HG02973 (cell line): ENCODE results near the gene GPSM1.
"Not testable (repeated sequence)": the region's sequence is repeated elsewhere in the genome, so short reads cannot be mapped to it uniquely, and the experiment has no call there.

Experiments
- ATAC-seq: cut with Tn5 transposase; IDR thresholded peaks from one replicate; pipeline ENCODE4 v1.9.1; 2021; ENCODE audit warnings: moderate library complexity; ENCODE audit not compliant: unreplicated experiment

The GPSM1 gene

DNA sequence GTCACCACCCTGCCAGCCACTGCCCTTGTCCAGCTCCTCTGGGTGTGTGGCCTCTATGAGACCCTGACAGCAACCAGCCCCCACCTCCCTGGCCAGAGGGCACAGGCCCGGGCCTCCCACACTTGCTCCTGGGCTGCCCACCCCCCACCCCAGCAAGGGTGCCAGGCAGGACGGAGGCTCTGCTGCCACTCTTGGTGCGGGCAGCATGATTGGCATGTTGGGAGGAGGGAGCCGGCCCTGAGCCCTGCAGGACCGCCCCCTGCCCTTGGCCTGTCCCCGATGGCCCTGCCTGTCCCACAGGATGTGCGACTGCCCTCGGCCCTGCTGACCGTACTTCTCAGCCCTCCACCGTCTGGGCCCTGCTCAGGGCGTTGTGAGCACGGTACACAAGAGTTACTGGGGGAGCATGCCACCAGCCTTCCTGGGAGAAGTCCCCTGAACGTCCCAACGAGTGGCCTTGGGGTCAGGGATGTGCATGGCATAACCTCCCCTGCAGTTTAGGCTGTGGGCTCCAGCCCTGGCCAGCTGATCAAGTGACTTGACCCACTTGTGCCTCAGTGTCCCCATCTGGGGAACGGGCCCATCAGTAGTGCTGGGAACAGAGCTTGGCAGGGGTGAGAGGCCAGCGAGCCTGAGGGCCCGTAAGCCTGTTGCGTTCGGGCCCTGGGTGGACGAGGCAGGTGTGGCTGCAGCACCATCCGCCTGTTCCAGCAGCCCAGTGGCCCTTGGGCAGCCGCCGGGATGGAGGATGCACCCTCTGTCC, 16.0 kb downstream of the GPSM1 start:
- ATAC-seq, result no peak

DNA sequence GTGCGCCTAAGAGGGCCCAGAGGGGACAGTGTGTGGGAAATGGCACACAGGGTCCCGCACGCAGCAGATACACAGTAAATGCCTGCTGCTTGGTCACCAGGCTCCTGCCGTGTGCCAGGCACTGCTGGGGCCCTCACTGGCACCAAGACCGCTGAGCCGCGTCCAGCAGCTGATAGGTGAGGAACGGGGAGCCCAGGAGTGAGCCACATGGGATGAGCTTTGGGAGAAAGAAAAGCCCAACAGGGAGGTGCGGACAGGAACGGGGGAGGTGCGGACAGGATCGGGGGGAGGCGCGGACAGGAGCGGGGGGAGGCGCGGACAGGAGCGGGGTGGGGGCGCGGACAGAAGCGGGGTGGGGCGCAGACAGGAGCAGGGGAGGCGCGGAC, 16.5 kb downstream of the GPSM1 start:
- no peak for ATAC-seq

DNA sequence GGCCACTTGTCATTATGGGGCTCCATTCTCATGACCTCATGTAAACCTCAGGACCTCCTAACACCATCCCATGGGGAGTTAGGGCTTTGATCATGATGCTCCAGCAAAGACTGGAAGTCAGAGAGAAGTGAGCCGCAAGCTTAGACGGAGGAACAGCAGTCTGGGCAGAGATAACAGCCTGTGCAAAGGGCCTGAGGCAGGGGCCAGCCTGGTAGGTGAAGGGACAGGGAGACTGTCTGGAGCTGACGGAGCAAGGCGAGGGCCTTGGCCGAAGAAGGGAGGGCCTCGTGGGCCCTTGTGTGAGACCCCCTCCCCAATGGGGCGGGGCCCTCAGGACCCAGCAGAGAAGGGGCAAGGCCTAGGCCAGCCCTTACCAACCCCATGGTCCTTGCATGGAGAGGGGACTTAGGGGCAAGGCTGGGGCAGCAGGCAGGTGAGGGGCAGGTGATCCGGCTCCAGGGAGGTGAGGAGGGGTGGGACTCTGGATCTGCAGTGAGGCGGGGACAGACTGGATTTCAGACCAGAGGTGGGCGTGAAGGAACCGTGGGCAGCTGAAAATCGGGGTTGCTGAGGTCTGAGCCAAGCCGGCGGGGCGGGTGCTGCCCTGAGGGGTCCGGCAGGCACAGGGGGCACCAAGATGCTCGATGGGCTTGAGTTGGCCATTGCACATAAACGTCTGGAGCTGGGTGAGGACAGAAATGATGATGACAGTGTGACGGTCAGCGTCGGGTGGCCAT, 17.4 kb downstream of the GPSM1 start:
- no peak for ATAC-seq

DNA sequence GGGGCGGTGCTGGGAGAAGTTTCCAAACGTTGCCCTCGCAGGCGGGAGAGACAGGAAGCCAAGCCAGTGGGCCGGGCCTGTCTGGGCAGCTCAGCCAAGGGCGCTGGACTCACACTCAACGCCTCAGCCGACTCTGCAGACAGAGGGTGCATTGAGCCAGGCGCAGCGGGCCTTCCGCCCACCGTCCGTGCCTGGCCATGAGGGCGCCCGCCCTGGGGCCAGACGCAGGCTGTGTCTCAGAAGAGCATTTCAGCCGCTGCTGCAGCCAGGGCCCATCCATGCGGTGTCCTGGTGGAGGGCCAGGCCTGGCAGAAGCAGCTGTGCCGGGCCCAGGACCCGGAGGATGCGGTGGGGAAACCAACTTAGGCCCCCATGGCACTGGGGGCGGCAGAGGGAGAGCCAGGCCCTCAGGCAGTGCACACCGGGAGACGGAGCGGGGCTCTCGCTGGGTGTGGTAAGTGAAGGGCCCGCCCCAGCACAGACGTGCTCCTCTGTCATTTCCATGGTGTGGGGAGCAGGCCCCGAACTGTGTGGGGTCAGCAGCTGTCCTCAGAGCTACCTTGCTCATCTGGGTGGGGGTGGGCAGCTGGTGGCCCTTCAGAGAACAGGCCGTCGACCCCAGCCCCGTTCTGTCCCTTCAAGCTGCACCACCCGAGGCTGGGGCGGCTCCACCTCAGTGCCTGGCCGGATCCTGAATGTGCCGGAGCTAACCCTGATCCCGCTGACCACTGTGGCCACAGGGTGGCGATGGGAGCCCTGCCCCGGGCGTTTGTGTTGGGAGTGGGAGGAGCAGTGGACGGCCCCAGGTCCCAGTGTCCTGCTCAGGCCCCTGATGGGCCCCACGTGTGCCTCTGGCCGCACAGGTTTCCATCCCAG, 18.2 kb downstream of the GPSM1 start:
- no peak for ATAC-seq

DNA sequence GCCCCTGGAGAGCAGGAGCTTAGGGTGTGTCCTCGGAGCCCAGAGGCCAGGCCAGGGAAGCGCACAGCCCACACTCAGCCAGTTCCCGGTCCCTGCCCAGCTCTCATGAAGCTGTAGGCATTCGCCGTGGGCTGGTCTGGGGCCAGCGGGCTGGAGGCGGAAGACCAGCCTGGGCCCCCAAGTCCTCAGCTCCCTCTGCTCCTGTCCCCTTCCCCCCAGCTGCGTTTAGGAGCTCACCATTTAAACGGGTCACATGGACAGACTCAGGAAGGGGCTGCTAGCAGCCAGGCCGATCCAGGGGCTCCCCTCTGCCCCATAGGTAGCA, 18.8 kb downstream of the GPSM1 start:
- ATAC-seq, result no peak

DNA sequence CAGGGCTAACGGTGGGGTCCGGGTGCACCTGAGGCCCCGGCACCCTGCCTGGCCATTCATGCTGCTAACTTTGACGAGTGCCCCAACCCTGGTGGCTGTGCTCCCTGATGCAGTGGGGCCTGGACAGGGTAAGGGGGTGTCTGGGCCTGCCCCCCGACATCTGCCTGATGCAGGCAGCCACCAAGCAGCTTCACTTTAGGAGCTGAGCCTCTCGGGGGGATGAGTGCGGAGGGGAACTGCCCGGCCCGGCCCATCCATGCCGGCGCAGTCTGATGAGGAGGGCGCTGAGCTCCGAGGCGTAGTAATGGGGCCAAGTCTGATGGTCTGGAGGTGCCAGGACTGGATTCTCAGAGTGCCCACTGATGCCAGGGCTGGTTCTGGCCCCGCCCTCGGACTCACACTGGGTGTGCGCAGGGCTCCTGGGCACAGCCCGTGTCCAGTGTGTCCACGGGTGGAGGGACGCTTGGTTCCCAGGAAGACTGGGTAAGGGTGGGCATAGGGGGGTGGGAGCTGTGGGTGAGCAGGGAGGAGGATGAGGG, 19.7 kb downstream of the GPSM1 start:
- ATAC-seq, result no peak

DNA sequence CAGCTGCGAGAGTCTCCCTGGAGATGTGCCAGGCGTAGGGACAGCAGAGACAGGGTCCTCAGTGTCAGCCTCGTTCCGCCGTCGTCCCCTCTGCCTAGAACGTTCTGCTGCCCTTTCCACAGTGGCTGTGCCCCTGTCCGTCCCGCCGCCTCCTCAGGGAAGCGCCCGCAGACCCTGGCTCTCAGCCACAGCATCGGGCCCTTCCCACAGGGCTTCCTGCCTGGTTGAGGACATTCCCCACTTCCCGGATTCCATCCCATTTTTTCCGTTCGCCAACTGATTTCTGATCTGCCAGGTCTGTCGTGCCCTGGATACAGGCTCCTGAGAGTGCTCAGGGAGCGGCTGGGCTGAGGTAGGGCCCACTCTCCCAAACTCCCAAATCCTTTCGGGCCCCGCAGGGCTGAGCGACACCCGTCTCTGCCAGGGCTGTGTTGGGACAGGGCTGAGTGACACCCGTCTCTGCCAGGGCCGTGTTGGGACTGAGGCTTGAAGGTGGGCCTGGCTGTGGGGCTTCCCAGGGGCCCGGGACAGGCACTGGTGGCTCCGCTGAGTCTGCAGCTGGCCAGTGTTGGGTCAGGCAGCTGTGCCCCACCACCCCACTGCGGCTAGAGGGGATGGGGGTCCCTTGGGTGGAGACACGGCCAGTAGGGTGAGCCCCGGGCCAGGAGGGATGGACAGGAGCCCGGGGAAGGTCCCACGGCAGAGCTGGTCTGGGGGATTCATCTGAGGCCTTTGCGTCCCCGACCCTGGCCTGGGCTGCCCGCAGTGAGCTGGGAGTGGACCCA, 20.3 kb downstream of the GPSM1 start:
- no peak for ATAC-seq

DNA sequence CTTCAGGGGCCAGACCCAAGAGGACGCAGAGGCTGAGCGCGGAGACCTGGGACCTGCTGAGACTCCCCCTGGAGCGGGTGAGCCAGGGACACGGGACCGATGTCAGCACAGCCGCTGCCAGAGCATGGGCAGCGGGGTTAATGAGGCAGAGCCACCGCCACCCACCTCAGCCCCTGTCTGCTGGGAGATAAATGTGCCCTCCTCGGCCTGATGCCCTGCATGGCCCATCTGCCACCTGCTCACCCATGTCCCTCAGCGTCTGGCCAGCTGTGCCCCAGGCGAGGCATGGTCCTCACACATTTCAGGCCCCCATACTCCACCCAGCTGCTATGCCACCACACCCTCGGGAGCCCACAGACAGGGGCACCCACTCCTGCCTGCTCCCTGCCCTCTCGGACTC, 21.4 kb downstream of the GPSM1 start:
- no peak for ATAC-seq

DNA sequence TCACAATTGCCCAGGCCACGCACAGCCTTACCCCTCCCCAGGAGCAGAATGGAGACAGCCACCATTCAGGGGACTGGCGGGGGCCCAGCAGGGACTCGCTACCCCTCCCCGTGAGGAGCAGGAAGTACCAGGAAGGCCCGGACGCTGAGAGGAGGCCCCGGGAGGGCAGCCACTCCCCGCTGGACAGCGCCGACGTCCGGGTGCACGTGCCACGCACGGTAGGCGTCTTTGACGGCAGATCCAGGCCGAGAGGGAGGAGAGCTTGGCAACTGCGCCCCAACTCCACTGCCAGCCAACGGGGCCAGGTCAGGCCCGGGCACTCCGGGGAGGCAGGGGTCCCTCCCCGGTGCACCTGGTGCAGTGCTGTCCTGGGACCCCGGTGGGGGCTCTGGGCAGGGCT, 22.2 kb downstream of the GPSM1 start:
- ATAC-seq, result no peak

DNA sequence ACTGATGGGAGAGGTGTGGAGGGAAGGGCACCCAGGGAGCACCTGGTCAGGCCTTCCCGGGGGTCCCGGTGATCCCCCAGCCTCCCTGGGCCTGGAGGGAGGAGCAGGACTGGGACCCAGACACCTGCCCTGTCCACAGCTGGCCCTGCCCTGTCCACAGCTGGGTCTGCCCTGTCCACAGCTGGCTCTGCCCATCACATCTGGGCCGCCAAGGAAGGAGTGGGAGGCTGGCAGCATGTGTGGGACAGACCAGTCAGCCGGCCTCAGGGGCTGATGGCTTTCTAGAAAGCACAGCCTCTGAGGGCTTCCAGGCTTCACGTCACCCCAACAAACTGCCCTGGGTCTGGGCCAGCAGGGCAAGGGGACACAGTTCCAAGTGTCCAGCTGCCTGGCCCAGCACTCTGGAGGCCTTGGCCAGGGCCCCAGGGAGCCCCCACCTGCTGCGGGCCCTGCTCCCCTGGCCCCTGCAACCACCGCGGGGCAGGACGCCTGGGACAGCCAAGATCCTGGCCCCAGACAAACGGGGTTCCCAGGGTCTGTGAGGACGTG, 24.0 kb downstream of the GPSM1 start:
- no peak for ATAC-seq

DNA sequence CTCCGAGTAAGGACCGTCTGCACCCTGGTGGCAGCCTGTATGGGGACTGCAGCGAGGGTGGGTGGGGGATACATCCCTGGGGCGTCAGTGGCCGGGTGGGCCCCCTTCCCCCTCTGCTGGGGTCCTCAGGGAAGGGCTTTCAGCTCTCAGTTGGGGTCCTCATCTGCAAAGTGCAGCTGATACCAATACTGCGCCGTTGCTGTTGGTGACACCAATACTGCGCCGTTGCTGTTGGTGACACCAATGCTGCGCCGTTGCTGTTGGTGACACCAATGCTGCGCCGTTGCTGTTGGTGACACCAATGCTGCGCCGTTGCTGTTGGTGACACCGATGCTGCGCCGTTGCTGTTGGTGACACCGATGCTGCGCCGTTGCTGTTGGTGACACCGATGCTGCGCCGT, 24.5 kb downstream of the GPSM1 start:
- not testable (repeated sequence) for ATAC-seq

DNA sequence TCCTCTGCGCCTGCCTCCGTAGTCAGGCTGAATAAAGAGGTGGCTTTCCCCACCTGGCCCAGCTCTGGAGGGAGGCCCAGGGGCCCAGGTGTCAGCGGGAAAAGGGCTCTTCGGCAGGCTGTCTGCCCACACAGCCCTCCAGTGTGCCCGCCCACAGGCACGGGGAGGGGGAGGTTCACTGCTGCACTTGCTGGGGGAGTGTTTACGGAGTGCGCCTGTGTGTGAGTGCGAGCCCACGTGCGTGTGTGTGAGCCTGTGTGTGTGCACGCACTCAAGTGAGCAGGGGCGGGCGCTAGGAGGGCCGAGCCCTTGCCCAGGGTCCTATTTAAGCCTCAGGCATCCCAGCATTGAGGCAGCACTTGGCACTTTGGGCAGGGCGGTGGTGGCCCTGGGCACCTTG, 25.3 kb downstream of the GPSM1 start:
- ATAC-seq, result no peak

DNA sequence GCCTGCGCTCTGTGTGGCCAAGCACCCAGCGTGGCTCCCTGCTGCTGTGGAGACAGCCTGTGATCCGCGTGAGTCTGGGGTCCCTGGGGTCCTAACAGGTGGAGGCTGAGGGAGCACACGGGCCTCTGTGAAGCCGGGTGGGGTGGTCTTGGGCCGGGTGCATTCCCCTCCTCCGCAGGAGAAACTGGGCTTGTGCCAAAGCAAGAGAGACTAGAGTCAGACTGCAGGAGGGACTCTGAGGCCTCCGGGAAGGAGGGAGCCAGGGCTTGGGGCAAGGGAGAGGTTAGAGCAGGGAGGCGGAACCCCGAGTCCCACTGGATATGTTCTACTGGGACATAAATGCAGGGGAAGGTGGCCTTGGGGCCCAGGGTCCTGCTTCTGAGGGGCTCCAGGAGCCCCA, 25.7 kb downstream of the GPSM1 start:
- ATAC-seq, result no peak

DNA sequence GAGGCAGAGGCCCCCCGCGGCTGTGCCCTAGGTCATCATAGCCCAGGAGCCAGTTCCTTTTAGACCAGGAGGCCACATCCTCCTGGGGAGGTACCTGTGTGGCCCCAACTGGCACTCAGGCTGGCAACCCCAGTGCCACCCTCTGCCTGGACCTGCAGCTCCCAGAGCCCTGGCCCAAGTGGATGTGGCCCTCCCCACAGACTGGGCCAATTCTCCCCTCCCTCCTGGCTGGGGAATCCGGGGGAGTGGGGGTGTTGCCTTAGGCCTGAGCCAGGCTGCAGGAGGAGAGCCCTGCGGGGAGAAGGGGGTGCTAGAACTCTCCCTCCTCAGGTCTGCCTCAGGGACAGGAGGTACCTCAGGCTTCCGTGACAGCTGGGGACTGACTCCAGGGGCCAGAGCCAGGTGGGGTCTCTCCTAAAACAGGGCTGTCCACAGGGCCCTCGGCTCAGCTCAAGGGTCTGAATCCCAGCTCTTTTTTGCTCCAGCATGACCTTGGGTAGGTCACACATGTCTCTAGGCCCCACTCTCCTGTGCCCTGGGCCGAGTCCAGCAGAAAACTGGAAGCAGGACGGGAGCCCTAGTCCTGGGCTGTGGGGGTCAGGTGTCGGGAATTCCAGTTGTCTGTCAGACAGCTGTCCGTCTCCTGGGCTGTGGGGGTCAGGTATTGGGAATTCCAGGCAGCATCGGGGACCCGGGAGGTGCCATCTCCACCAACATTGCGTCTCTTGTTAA, 26.6 kb downstream of the GPSM1 start:
- no peak for ATAC-seq

DNA sequence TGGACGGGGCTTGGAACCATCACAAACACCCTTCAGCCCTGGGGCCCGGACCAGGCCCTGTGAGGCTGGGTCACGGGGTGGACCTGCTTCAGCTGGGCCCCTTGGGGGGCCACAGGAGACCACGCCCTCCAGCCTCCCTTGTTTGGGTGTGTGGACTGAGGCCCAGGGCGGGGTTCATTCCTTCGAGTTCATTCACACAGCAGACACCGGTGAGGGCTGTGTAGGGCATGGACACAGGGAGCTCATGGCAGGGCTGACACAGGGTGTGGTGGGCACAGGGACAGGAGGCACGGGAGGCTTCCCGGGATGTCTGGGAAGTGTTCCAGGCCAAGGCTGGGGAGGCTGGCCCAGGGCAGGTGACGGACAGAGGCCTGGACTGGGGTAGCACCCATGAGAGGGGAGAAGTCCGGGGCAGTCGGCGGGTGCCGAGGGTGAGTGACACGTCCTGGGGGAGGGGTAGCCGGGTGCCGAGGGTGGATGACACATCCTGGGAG, 27.3 kb downstream of the GPSM1 start:
- ATAC-seq, result no peak

DNA sequence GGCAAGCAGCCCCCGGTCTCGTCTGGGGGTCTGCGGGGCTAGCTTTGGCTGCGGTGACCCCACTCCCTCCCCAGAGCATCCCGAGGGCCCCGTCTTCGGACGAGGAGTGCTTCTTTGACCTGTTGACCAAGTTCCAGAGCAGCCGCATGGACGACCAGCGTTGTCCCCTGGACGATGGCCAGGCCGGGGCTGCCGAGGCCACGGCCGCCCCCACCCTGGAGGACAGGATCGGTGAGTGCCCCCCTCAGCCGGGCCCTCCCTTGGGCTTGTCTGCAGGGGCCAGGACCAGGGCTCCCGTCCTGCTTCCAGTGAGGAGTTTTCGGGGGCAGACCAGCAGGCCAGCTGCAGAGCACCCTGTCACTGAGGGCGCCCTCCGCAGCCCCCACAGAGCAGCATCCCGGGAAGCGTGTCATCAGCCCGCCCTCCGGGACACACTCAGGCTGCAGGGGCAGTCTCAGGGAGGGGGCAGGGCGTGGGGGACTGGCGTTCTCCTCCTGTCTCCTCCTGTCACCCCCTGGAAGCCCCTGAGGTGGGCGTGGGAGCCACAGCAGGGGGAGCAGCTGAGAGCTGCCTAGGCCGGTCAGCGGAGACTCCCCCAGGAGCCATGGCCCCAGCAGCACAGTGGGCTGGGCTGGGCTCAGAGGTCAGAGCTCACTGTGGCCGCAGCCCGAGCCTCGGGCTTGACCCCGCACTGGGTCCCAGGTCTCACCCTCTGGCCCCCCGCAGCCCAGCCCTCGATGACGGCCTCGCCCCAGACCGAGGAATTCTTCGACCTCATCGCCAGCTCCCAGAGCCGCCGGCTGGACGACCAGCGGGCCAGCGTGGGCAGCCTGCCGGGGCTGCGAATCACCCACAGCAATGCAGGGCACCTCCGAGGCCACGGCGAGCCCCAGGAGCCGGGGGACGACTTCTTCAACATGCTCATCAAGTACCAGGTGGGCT, 28.5 kb downstream of the GPSM1 start:
- ATAC-seq, result no peak

DNA sequence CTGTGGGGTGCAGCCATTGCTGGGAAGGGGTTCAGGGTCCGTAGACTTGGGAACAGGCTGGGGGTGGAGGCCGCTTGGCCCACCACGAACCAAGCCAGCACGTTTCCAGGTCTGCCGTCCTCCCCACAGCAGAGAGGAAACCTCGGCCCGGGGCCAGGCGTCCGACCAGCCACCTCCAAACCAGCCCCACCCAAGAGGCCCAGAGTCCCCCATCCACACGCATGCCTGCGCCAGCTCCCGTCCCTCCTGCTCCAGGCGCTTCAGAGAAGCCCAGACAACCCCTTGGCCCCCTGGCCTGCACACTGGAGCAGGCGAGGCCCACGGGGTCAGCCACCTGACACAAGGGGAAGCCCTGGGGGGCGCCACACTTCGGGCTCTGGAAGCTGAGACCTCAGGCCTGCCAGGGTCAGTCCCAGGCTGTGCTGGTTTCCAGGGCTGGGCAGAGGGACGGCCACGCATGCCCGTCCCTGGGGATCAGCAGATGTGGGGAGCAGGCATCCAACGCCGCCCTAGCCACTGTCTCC, 29.9 kb downstream of the GPSM1 start:
- ATAC-seq, result no peak

DNA sequence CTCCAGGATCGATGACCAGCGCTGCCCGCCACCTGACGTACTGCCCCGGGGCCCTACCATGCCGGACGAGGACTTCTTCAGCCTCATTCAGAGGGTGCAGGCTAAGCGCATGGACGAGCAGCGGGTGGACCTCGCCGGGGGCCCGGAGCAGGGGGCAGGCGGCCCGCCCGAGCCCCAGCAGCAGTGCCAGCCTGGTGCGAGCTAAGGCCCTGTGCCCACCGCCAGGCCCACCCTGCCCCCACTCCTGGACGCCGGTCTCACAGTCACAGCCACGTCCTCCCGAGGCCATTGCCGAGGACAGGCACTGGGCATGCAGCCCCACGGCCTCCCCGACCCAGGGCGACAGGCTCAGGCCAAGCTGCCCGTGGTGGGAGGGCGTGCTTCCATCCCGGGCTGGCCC, 30.7 kb downstream of the GPSM1 start:
- no peak for ATAC-seq
